ENCODE measurements around the gene PAX5.

The PAX5 gene

GRCh38 chr9:37042421-37042820, 8.4 kb upstream of the PAX5 start:
- Histone ChIP-seq H3K9ac (no peak overlapping the region), H3K4me3 (IDR thresholded peaks at IDR 0.05; ENCODE audit: insufficient read depth, low read depth, low read length) (no peak overlapping the region), H3K36me3 (ENCODE audit: insufficient read depth) (no peaks in the 10 kb centered on the region), H4K20me1 (ENCODE audit: insufficient read depth) (no peaks in the 10 kb centered on the region), H3K4me1 (ENCODE audit: low read depth, poor library complexity, severe bottlenecking) (no peaks in the 10 kb centered on the region), H2AFZ (ENCODE audit: low read depth) (no peak overlapping the region), H3K79me2 (ENCODE audit: insufficient read depth, low read depth) (no peaks in the 10 kb centered on the region), H3K27ac (no peak overlapping the region), H3K4me2 (no peak overlapping the region), H3K27me3 (ENCODE audit: insufficient read depth, low read depth) (no peaks in the 10 kb centered on the region; the same call in 1 of the 2 replicates)
- TF ChIP-seq, protein P1, sequence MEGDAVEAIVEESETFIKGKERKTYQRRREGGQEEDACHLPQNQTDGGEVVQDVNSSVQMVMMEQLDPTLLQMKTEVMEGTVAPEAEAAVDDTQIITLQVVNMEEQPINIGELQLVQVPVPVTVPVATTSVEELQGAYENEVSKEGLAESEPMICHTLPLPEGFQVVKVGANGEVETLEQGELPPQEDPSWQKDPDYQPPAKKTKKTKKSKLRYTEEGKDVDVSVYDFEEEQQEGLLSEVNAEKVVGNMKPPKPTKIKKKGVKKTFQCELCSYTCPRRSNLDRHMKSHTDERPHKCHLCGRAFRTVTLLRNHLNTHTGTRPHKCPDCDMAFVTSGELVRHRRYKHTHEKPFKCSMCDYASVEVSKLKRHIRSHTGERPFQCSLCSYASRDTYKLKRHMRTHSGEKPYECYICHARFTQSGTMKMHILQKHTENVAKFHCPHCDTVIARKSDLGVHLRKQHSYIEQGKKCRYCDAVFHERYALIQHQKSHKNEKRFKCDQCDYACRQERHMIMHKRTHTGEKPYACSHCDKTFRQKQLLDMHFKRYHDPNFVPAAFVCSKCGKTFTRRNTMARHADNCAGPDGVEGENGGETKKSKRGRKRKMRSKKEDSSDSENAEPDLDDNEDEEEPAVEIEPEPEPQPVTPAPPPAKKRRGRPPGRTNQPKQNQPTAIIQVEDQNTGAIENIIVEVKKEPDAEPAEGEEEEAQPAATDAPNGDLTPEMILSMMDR (conservative IDR thresholded peaks at IDR 0.05; ENCODE audit: low read depth, low read length) = no peak

DNA sequence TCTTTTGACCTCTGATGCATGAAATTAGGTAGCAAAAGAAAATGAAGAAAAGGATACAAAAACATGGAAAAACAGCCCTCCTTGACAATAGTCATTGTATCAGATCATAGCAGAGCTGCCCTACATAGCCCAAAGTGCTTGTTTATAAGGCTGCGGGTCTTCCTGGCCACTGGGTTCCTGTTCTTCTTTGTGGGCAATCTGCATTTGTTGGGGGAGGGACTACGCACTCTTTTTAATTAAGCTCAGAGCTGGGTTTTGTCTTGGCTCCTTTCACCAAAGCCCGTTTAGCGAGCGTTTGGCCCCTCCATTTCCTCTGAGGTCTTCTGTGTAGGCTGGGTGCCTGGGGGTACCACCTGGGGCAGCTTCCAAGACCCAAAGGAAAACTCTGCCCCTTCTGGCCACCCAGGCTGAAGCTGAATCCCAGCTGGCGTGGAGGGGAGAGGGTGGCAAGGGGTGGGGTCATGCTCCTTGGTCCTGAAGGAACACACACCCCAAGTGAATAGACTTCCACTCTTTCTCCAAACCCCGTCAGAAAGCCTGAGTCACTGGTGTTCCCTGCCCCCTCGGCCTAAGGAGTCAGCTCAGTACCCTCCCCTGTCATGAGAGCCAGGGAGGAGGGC, 6.5 kb upstream of the PAX5 start:
- H3K4me1 ChIP-seq (ENCODE audit: low read depth, poor library complexity, severe bottlenecking) = peaks cover 5% of the 10 kb centered on the region
- H4K20me1 ChIP-seq (ENCODE audit: insufficient read depth) = no peaks in the 10 kb centered on the region
- H3K27me3 ChIP-seq (ENCODE audit: insufficient read depth, low read depth) = peaks cover 15% of the 10 kb centered on the region
- TF ChIP-seq, protein P1 (conservative IDR thresholded peaks at IDR 0.05; ENCODE audit: low read depth, low read length) = no peak
- no peak overlapping the region for H3K27ac ChIP-seq
- no peak overlapping the region for H2AFZ ChIP-seq (ENCODE audit: low read depth)
- H3K79me2 ChIP-seq (ENCODE audit: insufficient read depth, low read depth) = no peaks in the 10 kb centered on the region
- H3K4me3 ChIP-seq (IDR thresholded peaks at IDR 0.05; ENCODE audit: insufficient read depth, low read depth, low read length) = no peak overlapping the region
- no peak overlapping the region for H3K9ac ChIP-seq
- H3K36me3 ChIP-seq (ENCODE audit: insufficient read depth) = no peaks in the 10 kb centered on the region
- no peak overlapping the region for H3K4me2 ChIP-seq

DNA sequence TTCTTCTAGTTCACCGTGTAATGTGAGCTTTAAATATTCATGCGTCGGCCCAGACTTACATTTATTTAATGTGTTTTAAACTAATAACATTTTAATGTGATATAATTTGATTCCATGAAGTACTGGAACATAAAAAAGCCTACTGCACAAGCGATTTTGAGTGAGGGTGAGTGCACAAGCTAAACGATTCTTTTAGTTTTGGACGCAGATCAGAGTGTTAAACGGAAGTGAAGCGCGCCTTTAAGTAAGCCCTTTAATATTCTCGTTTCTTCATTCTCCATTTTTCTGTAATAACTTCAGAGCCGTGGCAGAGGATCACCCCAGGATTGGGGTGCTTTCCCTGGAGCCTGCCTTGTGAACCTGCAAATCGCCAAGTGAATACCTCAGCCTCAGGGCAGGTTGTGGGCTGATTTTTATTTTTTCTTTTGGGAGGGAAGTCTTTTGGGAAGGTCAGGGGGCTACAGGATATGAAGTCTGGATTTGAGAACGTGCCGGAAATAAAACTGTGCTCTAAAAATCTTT, 4.9 kb upstream of the PAX5 start:
- Histone ChIP-seq H4K20me1 (ENCODE audit: insufficient read depth) (no peaks in the 10 kb centered on the region), H3K36me3 (ENCODE audit: insufficient read depth) (no peaks in the 10 kb centered on the region), H3K4me2 (no peak overlapping the region), H3K79me2 (ENCODE audit: insufficient read depth, low read depth) (no peaks in the 10 kb centered on the region), H3K4me1 (ENCODE audit: low read depth, poor library complexity, severe bottlenecking) (peaks cover 5% of the 10 kb centered on the region), H3K27ac (no peak overlapping the region), H3K27me3 (ENCODE audit: insufficient read depth, low read depth) (peaks cover 29% of the 10 kb centered on the region), H3K9ac (no peak overlapping the region), H3K4me3 (IDR thresholded peaks at IDR 0.05; ENCODE audit: insufficient read depth, low read depth, low read length) (no peak overlapping the region), H2AFZ (ENCODE audit: low read depth) (no peak overlapping the region)
- TF ChIP-seq, protein P1 (conservative IDR thresholded peaks at IDR 0.05; ENCODE audit: low read depth, low read length) = no peak

GRCh38 chr9:37038302-37038942, 4.4 kb upstream of the PAX5 start:
- peaks cover 35% of the 10 kb centered on the region for H3K27me3 ChIP-seq (ENCODE audit: insufficient read depth, low read depth)
- no peaks in the 10 kb centered on the region for H4K20me1 ChIP-seq (ENCODE audit: insufficient read depth)
- H2AFZ ChIP-seq (ENCODE audit: low read depth) = no peak overlapping the region
- H3K27ac ChIP-seq = no peak overlapping the region
- TF ChIP-seq, protein P1 (conservative IDR thresholded peaks at IDR 0.05; ENCODE audit: low read depth, low read length) = no peak
- no peak overlapping the region for H3K9ac ChIP-seq
- no peaks in the 10 kb centered on the region for H3K79me2 ChIP-seq (ENCODE audit: insufficient read depth, low read depth)
- H3K4me1 ChIP-seq (ENCODE audit: low read depth, poor library complexity, severe bottlenecking) = peaks cover 5% of the 10 kb centered on the region
- H3K36me3 ChIP-seq (ENCODE audit: insufficient read depth) = no peaks in the 10 kb centered on the region
- no peak overlapping the region for H3K4me2 ChIP-seq
- H3K4me3 ChIP-seq (IDR thresholded peaks at IDR 0.05; ENCODE audit: insufficient read depth, low read depth, low read length) = no peak overlapping the region

Data from KMS-11 (cell line).